Stimulated activated CD8-positive, alpha-beta memory T cell treated with anti-CD3 and anti-CD28 coated beads, Interleukin-4, amount 100 ng/mL, for 24 hours (primary cell): ENCODE results near the gene GET4.
"Not testable (repeated sequence)": the region's sequence is repeated elsewhere in the genome, so short reads cannot be mapped to it uniquely, and the experiment has no call there.

Source experiments
- DNase-seq: peaks from one replicate; pipeline ENCODE4 v3.0.0-alpha.2; 2020; ENCODE audit warnings: low read depth

GET4 gene

DNA sequence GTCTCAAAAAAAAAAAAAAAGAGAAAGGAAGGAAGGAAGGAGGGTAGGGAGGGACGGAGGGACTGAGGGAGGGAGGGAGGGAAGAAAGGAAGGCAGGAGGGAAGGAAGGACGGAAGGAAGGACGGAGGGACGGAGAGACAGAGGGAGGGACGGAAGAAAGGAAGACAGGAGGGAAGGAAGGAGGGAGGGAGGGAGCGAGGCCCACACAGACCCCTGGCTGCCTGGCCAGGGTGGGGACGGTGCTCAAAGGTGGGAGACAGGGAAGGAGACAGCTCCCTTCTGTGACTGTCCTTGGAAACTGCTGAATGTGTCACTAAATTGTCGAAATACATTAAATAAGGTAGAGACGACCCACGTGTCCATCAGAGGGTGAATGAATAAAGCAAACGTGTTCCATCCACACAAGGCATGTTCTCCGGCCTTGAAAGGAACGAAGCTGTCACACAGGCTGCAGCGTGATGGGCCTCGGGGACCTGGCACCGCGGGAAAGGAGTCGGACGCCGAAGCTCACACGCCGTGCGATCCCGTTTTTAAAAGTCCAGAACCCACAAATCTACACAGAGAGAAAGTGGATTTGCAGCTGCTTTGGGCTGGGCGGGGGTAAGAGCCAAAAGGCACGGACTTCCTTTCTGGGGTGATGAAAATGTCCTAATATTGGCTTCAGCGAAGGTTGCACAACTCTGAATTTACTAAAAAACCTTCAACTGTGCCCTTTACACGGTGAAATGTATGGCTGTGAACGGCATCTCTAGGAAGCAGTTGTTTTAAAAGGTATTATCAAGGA is 54.8 kb downstream of the GET4 start:
- DNase-seq: no peak

DNA sequence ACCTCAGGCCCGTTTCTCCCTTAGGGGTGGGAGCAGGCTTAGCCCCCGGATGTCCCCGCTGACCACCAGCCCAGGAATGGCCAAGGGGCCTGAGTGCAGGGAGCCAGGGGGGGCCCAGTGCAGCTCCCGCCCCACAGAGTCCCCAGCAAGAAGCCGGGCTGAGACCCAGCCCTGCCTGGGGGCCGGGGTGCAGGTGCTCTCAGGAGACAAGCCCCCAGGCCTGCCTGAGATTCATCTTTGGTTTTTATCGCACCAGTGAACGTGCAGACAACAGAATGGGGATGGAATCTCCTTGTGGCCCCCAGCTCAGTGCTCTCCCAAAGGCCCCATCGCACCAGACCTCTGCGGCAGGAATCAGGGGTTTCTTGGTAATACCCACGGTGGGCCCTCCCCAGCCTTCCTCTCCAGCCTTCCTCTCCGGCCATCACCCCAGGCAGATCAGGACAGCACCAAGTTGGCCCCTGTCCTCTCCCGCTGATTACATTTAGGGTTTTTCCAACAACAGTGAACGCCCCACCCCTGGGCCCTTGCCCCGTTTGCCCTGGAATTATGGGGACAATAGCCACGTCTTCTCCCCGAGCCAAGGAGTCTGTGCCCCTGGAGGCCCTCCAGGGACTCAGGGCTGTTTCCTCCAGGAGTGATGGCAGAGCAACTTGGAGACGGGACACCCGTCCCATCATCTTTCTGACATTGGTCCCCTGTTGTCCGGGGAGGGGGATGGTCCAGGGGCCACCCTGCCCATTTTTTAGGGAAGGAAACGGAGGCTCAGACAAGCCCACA is 55.7 kb downstream of the GET4 start:
- DNase-seq: no peak

DNA sequence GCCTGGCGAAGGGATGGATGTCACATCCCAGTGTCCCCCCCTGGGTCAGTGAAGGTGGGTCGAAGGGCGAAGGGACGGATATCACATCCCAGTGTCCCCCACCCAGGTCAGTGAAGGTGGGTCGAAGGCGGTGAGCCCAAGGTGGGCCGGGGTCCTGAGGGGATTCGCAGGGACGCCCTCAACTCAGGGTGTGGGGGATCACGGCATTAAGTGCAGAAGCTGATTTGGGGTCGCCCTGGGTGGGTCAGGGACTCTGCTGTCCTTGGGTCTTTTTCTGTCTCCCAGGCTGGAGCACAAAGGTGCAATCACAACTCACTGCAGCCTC is 56.3 kb downstream of the GET4 start:
- no peak for DNase-seq

DNA sequence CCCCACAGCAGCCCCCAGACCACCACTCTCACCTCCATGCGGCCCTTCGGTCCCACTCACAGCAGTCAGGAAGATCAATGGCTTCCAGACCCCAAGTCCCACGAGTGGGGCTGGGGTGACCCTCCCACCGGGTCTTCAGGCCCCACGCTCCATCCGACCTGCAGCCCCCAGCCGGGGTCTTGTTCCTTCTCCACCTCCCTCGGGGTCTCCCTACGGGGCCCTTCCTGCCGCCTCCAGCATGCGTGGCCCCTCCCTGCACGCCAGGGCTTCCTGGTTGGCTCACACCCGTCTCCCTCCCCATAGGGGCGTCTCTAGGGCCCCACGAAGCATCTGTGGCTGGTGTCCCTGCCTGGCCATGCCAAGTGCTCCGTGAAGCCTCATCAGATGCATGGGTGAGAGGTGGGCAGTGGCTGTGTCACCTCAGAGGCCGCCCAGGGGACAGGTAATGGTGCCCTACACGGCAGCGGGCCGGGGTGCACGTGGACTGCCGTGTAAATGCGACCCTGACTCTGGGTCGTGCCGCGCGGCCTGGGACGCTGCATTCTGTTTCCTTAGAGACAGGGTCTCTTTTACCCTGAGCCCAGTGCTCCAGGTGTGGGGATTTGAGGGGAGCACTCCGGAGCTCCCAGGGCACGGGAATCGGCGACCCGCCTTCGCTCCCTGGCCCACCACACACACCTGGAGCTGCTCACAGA is 58.3 kb downstream of the GET4 start:
- no peak for DNase-seq

DNA sequence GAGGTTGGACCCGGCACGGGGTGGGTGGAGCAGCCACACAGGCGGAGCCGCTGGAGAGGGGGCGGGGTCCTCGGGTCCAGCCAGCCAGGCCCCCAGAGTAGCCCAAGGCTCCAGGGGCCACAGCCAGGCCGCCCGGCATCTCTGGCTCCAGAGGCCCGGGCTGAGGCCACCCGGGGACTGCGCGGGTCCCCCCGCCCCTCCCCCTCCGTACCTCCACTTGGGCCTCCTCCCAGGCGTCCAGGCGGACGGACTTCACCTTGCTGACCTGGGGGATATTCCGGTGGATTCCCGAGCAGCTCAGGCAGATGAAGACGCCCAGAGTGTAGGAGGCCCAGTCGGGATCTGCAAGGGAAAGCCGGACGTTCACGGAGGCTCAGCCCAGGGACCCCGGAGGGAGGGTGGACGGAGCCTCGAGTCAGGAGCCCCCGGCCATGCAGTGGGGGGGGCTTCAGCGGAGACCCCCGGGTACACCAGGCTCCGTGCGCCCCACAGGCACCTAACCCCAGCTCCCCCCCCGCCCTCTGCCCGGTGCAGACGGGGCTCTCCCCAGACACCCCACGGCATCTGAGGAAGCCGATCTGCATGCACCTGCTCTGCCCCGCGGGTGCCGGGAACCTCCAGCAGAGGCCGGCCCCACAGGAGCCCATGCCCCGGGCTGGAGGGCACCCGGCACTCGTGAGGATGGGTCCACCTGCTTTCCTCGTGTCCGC is 59.0 kb downstream of the GET4 start:
- DNase-seq: no peak

DNA sequence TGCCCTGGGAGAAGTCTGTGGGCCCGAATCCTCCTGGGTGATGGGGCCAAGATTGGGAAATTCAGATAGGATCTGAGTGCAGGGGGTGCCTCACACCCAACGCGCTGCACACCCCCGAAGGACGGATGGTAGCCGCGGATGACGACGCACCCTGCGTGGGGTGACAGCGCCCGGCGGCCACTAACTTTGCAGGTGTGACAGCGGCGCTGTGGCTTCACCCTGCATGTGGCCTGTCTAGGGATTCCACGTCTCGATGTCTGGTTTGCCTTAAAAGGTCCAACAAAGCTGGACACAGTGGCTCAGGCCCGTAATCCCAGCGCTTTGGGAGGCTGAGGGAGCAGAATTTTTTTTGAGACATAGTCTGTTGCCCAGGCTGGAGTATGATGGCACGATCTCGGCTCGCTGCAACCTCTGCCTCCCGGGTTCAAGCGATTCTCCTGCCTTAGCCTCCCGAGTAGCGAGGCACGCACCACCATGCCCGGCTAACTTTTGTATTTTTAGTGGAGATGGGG is 59.6 kb downstream of the GET4 start:
- no peak for DNase-seq

DNA sequence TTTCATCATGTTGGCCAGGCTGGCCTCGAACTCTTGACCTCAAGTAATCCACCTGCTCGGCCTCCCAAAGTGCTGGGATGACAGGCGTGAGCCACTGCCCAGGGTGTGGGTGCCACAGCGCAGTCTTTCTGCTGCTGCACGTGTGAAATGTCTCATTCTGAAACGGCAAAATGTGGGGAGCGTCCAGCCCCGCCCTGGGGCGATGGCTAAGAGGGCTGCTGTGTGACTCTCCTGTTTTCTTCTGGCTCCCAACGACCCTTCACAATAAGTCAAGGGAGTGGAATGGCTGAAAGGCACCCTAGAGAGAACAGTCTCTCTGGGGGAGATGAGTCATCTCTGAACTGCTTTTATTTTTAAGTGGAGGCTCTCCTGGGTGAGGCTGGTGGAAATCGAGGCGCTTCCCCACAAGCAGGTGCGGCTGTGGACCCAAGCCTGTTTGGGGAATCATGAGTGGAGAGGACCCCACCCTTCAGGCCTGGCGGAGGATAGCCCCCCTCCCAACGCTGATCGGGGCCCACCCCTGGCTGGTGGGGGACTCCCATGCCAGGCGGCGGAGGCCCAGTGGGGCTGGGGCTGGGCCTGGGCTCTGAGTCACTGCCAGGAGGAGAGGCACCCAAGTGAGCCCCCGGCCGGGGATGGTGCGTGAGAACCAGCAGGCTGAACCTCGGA is 60.2 kb downstream of the GET4 start:
- no peak for DNase-seq

DNA sequence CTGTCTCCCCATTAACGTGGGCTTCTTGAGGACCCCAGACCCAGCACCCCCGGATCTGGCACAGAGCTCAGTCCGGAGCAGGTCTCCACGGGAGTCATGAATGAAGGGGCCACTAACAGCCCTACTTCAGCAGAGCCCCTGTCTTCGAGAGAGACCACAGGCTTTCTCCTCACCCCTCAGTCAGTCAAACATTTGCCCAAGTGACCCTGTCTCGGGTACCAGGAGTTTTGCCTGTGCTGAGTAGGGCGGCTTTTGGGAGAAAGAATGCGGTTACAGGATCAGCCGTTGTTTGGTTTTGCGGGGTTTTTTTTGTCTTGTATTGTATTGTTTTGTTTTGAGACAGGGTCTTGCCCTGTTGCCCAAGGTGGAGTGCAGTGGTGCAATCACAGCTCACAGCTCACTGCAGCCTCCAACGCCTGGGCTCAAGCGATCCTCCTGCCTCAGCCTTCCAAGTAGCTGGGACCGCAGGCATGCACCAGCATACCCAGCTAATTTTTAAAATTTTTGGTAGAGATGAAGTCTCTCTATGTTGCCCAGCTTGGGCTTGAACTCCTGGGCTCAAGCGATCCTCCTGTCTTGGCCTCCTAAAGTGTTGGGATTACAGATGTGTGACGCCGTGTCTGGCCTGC is 61.6 kb downstream of the GET4 start:
- no peak for DNase-seq

DNA sequence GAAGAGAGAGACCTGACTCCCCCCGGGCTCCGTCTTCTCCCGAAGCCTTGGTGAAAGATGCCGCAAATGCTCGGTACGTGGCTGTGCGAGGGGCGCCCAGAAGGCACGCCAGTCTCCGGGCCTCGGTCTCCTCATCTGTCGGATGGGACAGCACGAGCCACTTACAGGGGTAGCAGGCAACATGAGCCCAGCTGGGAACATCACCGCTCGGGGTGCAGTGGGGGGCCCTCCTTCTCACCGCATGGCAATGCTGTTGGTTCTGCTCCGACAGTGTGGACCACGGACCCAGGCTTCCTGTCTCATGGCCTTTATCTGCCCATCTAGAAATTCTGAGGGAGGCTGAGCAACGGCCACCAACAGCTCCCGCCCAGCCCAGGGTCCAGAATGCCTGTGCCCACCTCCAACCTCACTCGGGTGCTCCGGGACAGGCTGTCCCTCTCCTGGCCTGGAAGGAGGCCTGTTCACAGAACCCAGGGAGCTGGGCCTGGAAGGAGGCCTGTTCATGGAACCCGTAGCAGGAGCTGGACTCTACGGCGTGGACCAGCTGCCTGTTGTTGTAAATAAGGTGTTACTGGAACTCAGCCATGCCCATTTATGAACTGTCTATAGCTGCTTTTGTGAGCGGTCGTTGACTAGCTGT is 62.3 kb downstream of the GET4 start:
- DNase-seq: no peak

DNA sequence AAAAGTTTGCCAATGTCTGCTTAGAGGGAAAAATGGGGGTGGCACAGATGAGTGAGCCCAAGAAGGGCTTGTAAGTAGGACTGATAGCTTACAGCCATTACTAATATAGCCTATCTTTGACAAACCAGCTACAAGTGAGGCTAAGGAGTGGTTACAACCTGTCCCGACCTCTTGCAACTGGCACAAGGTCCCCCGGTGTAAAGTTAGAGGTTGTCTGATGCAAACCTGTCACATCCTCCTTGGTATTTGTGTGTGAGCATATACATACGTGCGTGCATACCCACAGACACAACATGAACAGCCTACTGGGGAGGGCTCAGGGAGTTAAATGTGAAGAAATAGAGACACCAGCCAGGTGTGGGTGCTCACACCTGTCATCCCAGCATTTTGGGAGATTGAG is 63.5 kb downstream of the GET4 start:
- DNase-seq: no peak

DNA sequence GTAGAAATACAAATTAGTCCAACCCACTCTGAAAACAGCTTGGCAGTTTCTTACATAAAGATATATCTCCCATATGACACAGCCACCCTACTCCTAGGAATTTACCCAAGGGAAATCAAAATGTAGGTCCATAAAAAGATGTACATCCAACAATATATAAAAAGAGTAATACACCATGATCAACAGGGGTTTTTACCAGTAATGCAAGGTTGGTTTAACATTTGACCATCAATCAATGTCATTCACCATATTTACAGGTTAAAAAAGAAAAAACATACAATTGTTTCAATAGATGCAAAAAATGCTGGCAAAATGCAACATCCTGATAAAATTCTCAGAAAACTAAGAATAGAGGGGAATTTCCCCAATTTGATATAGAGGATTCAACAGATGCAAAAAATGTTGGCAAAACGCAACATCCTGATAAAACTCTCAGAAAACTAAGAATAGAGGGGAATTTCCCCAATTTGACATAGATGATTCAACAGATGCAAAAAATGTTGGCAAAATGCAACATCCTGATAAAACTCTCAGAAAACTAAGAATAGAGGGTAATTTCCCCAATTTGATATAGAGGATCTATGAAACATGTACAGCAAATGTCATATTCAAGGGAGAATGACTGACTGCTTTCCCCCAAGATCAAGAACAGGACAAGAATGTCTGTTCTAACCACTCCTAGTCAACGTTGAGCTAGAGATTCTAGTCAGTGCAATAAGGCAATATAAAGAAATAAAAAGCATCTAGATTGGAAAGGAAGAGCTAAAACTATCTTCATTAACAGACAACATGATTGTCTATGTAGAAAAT is 64.5 kb downstream of the GET4 start:
- no peak for DNase-seq

DNA sequence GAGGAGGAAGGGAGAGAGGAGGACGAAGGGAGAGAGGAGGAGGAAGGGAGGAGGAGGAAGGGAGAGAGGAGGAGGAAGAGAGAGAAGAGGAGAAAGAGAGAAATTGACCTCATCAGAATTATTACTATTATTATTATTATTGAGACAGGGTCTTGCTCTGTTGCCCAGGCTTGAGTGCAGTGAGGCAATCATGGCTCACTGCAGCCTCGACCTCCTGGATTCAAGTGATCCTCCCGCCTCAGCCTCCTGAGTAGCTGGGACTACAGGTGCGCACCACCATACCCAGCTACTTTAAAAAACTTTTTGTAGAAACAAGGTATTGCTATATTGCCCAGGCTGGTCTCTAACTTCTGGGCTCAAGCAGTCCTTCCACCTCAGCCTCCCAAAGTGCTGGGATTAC is 67.4 kb downstream of the GET4 start:
- not testable (repeated sequence) for DNase-seq

DNA sequence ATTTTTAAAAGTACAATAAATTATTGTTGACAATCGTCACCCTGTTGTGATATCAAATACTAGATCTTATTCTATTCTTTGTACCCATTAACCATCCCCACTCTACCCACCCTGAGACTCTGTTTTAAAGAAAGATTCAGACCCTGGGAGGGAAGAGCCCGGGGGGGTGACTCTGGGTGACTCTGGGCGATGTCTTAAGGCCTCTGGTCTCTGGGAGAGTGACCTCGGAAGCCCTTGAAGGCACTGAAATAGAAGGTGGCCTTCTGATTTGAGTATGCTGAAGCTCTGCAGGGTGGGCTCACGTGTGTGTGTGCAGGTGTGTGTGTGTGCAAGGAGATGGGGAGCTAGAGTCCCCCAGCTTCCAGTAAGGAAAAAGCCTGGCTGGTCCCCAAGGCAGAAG is 68.4 kb downstream of the GET4 start:
- no peak for DNase-seq

DNA sequence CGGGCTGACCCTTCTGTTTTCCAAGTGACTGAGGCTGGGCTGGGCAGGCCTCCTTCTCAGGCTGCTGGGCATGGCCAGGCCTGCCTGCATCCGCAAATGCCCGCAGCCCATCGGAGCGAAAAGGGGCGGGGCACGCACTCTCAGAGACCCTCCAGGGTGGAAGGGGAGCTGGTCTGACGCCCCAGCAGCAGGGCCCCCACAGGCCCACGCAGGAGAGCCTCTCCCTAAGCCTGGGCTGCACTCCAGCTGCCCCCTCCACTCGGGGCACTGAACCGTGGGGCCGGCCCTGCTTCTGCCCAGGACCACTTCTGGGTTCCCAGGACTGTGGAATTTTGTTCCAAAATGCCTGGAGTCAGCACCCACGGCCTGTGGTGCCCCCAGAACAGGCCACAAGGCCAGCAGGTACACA is 68.8 kb downstream of the GET4 start:
- DNase-seq: no peak

DNA sequence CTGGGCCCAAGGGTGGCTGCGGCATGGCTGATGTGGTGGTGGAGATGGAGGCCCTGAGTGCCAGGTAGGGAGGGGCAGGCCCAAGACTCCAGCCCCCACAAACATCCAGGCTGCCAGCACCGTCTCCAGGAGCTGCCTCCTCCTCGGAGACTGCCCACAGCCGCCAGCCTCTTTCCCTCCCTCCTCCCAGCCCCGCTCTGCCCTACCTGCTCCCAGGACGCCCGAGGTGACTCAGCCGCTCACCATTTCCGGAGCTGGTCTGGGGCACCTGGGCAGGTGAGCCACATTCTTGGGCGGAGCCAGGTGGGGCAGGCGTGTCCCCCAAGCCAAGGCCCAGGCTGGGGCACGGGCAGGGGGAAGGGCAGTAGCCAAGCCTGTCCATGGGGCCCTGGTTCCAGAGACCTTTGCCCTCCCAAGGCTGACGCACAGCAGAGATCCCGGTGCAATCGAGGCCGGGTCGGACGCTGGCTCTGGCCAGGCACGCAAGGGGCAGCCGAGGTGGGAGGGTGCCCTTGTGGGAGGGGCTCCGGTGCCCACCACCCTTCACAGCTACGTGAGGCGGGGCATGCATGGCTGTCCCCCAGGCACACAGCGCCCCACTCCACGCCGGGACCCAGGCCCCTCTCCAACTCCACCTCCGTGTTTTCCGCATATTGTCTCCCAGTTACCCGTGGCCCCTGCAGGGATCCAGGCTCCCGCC is 69.4 kb downstream of the GET4 start:
- DNase-seq: no peak
